Measurements from ENCODE around the gene ATP8B4.
"Not testable (repeated sequence)": the region's sequence is repeated elsewhere in the genome, so short reads cannot be mapped to it uniquely, and the experiment has no call there.

The ATP8B4 gene

DNA sequence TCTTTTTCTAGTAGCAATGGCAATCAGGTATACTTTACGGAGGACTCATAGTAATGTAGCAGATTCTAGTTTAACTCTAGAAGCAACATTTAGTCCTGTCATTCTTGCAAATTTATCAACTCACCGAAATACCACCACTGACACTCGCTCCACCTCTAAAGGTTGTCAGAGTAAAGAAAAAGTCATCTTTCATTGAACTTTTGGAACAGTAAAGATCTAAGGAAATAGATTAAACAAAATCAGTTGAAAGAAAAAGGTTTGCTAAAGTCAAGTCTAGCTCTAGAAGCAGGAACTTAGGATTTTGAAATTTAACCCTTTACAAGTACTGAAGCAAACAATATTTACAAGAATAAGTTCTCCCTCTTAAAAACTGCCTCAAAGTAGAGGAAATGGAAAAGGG lies 8.7 kb downstream of the ATP8B4 start:
- DNase-seq = no peak

DNA sequence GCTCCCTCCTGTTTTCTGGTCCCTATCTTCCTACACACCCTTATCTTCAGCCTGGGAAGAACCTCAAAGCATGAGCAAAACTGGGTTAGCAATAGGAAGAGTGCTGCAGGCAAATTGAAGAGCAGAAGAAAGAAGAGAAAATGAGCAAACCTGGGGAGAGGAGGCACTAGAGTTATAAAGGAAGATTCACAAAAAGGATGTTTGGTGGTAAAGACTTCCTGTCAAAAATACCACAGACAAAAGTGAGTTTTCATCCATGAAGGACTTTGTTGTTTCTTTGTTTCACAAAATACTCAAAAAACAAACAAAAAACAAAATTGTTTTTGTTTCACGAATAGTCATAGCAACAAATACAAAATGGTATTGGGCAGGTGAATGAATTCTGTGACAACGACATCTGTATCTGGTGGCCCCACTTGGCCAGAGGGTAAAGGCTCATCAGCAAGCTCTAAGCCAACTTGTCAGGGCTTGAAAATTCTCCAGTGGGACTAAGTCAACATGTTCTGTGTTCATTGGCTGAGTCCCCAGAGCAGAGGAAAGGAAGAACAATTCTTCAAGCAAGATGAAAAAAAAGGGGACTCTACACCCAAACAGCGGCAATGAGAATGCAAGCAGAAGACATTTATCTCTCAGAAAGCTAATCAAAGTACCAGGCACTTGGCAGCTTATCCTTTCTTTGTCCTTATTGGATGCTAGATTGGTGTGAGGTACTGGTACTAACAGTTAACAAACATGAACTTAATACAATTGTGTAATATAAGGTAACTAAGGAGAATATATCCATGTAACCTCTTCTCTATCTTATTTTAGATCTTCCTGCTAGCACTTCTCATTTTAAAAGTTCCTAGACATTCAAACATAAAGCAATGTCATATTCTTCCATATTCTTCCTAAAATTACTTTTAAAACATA lies 9.7 kb downstream of the ATP8B4 start:
- DNase-seq = no peak

DNA sequence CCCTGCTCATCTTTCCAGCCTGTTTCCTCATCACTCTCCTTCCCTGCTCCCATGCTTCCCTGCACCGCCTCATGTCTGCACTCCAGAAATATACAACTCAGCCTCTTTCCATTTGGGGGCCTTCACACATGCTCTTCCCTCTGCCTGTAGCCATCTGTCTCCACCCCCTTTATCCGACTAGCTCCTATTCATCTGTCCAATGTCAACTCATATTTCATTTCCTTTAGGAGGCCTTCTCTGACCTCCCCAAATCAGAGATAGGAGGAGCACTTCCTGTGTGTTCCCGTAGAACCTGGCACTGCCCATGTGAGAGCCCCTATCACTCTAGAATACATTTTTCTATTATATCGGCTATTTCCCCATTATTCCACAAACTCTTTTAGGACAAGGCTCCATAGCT lies 10.6 kb downstream of the ATP8B4 start:
- no peak for DNase-seq

DNA sequence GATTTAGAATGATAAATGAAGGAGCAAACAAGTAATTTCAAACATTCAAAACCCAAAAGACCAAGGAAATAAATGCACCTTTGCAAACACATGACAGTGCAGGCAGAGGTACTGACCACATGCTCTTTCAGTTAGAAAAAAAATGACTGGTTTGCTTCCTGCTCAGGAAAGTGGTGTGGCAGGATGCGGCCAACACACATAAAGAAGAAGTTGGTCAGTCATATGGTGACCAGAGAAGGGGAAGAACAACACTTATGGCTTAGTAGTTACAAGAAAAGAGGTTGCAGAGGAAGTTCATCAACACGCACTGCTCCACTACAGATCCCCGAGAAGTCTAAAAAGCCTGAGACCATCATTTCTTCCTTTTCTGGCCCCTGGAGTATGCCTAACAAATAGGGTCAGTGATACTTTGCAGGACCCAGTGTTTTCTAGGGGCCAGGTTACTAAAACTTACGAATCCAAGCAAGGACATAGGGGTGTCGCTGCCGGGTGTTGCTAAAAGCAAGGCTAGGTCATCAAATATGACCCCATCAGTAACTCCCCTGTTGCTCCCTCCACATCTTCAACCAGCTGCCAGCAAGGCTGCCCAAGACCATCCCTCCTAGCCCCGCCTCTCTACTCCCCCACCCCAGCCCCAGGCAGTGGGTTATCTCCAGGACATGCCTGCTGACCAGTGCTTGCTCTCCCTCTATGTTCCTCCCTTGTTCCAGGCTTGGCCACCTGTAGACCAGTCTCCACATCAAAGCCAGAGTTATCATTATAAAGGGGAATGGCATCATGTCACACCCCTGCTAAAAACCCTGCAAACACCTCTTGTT lies 11.2 kb downstream of the ATP8B4 start:
- DNase-seq = peak in 5 of 56 donors; percentile 4 to 24 (median 14)

DNA sequence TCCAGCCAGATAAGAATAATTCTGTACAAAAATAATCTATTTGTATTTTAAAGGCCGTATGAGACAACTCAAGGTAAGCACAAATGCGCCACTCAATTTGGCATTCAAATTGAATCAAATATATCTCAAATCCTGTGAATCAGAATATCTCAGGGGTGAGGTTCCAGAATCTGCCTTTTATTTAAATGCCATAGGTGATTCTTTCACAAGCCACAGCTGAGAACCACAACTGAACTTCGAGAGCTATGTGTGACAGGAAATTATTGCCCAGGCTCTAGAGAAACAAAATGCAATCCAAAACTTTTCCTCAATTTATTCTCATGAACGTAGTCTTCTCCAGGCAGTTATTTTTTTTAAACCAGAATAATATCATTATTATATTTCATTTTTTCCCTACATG lies 11.9 kb downstream of the ATP8B4 start:
- no peak for DNase-seq

DNA sequence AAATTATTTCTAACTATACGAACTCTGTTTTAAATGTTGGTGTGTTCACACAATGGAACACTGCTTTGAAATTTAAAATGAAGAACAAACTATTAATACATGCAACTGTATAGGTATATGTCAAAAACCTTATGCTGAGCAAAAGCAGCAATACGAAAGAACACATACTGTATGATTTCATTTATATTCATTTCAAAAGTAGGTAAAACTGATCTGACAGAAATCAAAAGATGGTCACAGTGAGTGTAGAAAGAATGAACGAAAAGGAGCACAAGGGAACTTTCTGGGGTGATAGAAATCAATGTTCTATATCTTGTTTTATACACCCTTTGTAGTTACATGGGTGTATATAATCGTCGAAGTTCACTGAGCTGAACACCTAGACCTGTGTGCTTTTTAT lies 12.6 kb downstream of the ATP8B4 start:
- DNase-seq = no peak

DNA sequence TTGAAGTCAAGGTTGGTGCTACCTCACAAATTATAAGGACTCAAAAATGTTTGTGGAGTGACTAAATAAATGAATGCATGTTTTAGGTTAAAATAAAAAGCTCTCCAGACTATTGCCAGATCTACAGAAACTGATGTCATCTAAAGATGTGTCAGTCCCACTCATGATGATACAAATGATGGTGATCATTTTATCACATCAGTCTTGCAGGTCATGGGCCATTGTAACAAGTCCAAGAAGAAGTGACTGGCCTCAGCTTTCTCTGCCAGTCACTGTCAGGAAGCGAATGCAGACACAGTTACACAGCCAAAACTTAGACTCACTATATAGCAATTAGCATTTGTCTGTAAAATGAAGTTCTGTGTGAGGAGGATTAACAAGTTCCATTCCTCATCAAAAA lies 18.5 kb downstream of the ATP8B4 start:
- DNase-seq = no peak

DNA sequence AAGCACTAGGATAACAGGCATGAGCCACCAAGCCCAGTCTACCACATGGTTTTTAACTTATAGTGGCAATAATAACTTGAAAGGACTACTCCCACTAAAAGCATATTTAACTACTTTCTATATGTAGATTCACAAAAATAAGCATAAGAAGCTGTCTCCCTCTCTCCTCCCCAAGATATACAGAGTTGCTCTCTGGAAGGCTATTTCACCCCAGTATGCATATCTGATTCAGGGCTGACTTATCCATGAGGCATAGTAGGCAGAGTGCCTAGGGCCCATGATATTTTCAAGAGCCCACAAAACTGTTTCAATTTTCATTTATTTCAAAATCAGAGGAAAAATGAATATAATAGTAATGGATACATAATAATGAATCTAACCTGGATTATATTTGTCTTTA lies 20.5 kb downstream of the ATP8B4 start:
- DNase-seq = no peak

DNA sequence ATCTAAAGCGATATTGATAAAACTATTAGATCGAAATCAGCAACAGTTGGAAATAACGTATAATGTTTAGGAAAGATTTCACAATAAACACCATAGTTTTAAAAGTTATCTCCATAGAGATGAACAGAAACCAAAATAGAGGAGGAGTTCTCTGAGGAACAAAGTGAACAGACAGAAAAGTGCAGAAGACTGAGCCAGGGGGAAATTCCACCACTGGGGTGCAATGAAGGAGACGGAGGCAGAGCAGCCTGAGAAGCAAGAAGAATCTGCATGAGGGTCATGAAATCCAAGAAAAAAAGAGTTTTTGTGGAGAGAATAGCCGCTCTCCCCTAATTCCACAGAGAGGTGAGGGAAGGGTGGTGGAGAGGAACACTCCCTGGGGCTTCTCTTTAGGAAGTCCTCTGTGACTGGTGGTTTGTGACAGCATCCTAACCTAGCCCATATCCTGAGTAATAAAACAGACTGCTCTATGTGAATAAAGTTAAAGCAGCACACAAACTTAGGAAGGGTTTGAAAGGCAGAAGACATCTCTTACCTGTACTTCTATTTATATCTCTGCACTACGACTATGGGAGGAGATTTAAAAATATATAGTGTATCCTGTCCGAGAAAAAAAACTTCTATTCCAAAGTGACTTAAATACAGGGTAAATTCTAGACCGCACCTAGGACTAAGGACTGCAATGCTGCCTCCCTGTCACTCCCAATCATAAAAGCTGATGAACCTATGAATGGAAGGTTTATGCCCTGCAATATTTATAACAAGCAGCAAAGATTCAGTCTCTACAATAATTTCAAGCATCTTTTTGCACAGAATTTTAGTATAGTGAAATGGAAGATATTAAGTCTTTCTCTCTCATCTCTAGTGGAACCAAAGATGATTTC lies 22.9 kb downstream of the ATP8B4 start:
- no peak for DNase-seq

DNA sequence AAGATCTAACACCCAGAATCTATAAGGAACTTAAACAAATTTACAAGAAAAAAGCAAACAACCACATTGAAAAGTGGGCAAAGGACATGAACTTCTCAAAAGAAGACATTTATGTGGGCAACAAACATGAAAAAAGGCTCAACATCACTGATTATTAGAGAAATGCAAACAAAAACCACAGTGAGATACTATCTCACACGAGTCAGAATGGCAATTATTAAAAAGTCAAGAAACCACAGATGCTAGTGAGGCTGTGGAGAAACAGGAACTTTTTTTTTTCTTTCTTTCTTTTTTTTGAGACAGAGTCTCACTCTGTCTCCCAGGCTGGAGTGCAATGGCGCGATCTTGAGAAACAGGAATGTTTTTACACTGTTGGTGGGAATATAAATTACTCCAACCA lies 29.6 kb downstream of the ATP8B4 start:
- DNase-seq = not testable (repeated sequence)

DNA sequence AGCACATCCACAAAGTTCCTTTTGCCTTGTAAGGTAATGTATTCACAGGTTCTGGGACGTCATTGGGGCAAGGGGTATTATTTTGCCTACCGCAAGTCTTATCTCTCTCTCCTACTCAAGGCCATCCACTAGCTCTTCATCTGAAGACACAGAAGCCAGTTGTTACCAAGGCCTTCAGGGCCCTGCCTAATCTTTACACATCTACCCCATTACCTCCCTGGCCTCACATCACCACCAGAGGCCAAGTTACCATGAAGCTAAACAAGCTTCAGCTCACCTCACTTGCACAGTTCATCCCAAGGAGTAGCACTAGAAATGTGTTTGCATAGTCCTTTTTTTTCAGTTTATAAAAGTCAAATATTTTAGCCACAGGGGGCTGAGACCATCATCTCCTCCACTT lies 34.1 kb downstream of the ATP8B4 start:
- DNase-seq = no peak

DNA sequence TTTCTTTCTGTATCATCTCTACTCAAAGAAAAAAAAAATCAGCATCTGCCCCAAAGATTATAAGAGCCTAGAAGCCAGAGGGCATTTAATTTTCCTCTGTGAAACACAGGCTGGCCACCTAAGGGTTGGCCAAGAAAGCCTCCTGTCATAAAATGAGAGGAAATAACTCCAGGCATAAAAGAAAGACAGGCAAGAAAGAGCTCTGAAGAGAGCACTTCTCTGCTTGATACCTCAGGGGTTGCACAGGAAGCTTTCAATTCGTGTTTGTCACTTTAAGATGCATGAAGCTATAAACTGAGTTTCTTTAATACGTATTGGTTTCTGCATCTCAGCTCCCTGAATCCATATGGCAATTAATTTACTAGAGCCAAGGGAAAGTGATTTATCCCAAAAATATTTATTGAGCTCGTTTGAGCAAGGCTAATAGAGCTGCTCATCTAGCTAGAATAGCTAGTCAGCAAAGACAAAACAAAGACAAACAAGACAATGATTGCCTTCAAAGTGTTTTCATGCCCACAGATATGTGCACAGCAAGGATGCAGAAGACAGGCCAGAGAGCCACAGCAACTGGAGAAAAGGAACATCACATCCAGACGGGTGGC lies 35.5 kb downstream of the ATP8B4 start:
- DNase-seq = no peak

DNA sequence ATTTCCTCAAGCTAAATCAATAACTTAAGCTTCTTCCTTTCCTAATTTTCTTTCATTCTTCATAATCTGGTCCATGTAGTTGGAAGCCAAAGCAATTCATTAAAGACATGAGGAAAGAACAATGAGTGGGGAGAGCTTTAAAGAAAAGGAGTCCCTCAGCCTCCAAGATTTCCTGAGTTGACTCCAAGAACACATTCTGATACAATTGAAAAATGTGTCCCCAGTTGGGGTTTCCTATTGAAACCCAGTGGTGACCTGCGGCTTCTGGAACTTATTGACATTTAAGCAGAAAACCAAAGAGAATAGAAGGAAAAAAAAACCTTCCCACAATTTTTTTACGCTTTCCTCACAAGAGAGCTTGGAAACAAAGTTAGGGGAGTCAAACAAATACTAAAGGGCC lies 37.0 kb downstream of the ATP8B4 start:
- DNase-seq = no peak

DNA sequence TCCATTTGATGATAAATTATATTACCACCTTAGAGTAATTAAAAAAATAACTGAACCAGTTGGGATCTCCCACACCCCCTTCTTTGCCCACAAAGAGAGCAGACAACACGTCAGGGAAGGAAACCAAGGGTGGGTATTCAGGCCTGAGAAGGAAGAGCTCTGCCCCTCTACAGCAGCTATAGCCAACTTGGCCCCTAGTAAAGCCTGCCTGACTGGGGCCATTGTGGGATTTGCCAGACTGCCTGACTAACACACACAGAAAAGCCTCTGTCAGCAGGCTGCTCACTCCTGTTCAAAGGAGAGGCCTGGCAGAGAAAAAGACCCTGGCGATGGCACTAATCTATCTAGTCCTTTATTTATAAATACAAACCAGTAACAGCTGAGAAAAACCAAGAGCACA lies 41.4 kb downstream of the ATP8B4 start:
- DNase-seq = peak in 42 of 56 donors; percentile 2 to 60 (median 18)

DNA sequence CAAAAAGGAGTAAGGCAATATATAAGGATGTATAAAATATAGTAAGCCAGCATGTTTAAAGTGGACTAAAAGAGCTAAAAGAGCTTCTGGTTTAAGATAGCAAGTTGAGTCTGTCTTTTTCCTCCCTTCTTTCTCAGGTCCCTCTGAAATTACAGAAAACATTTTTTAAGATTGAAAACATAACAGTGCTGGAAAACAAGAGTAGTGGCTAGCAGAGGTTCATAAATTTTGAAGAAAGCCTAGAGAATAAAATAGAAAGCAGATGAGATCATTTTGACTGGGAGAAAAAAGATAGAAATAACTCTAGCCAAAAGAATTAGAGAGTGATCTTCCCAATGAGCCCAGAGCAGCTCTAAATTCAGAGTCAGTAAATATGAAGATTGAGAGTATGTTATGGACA lies 41.9 kb downstream of the ATP8B4 start:
- DNase-seq = no peak

DNA sequence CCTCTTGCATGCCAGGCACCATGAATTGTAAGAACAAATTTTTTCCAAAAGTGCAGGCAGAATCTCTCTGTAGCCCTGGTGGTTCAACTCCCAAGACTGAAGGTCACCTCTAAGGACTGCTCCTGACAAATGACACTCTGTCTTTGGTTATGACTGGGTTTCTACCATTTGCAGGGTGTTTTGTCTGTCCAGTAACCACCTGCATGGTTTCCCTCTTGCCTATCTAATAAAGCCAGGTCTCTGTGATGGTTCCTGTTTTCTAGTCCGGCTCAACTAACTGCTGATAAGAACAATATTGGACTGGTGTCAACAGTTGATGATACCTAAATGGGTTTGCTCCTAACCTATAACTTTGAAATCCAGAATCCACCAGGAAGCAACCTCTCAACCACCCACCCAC lies 43.7 kb downstream of the ATP8B4 start:
- DNase-seq = no peak

DNA sequence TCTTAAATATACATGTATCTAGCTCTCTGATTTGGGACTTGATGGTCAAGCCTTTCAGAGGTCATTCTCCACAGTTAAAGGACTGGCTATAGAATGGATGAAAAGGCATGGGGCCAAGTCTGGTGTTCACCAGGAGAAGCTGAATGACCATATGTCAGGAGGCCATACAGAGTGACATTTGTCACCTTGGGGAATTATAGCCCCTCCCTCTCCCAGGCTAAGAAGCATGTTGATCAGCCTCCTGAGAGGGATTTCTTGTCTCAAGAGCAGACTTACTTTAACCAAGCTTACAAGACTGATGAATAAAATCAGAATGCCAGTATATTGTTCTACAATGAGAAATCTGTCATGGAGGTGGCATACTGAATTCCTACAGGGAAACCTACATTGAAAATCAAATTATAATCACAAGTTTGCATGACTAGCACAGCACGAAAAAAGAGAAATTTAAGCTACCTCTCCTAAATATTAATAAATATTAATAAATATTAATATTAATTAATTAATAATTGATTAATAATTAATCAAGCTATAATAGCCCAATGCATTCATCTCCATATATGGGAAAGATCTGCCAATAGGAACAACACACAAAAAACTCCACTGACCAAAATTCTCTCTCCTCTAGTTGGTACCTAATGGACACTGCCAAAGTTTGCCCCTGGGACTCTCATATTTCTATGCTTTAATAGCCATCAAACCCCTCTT lies 47.3 kb downstream of the ATP8B4 start:
- no peak for DNase-seq

DNA sequence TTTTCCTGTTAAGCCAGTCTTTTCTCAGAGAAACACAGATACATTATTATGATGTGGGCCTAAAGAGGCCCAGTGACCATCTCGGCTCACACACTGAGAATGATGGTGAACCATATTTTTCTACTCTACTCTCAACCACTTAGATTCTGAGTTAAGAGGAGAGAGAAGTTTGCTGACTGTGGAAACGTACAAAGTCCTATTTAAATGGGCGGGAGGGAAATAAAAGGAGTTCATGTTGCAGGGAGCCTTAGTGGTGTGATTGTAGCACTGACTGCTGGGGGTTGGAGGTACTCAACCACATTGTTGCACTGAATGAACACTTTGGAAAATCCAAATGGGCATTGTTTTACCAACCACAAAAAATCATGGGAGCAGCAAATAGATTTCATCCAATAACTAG lies 51.0 kb downstream of the ATP8B4 start:
- DNase-seq = no peak

DNA sequence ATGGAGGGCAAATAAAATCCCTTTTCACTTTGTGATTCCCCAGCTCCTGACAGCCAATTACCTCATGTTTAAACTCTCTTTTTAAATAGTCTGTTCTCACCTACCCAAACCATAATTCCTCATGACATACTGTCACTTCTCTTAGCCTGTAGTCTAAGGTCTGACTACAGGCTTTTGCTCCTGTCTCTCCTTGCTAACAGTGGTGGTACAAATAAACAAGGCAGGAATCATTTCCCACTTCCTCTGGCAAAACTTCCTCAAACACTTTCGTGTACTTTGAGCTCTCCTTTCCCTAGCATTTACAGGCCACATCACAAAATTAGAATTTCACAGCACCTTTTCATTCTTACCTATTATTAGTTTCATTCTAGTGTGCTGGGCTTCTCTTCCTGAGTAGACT lies 51.8 kb downstream of the ATP8B4 start:
- no peak for DNase-seq

DNA sequence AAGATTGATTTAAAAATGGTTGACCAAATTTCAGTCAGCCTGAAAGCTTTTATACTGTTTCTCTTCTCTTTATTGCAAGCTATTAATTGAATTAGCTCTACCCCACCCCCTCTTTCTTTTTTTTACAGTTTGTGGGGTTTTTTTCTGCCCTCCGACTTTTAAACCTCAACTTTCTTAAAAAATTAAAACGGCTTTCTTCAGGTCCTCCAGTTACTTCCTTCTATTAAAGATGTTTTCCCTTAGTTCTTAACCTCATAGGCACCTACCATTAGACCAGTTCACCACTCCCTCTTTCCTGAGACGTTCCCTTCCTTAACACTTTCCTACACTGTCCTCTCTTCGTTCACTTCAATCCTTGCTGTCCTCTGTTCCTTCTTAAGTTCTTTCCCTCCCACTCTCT lies 52.4 kb downstream of the ATP8B4 start:
- DNase-seq = no peak

DNA sequence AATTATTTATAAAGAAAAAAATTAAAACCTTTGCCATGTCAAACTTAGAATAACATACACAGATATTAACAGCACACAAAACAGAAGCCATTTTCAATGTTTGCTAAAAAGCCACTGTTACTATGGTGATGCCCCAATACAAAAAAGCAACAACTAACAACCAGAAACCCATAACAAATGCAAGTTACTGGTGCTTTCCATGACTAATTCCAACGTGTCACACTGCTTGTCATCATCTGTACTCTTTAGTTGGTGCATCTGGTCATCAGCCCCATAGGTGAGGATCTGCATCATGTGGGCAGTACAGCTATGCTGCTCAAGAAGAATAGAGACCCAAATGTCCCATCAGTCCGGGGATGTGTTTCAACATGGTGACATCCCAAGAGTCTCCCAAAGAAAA lies 52.8 kb downstream of the ATP8B4 start:
- DNase-seq = no peak
